GM19035 (cell line): Measurements from ENCODE around the gene FYTTD1.

Experiments used
- ATAC-seq: cut with Tn5 transposase; IDR thresholded peaks from one replicate; pipeline ENCODE4 v1.9.1; 2021; ENCODE audit not compliant: unreplicated experiment

The FYTTD1 gene

GRCh38 chr3:197791892-197792647, 42.4 kb downstream of the FYTTD1 start:
- peak; percentile 23 for ATAC-seq

GRCh38 chr3:197793247-197793646, 43.6 kb downstream of the FYTTD1 start:
- no peak for ATAC-seq

GRCh38 chr3:197794115-197794514, 44.4 kb downstream of the FYTTD1 start:
- ATAC-seq: no peak

- ATAC-seq: no peak
Measured at GRCh38 chr3:197795200-197795599, 45.5 kb downstream of the FYTTD1 start.

- ATAC-seq: no peak
Measured at GRCh38 chr3:197796087-197796486, 46.4 kb downstream of the FYTTD1 start.

GRCh38 chr3:197798863-197799262, 49.2 kb downstream of the FYTTD1 start:
- ATAC-seq: peak; percentile 49

- no peak for ATAC-seq
Measured at GRCh38 chr3:197800379-197800778, 50.7 kb downstream of the FYTTD1 start.

- no peak for ATAC-seq
Measured at GRCh38 chr3:197801891-197802778, 52.5 kb downstream of the FYTTD1 start.

- no peak for ATAC-seq
Measured at GRCh38 chr3:197802779-197803459, 53.2 kb downstream of the FYTTD1 start.

- no peak for ATAC-seq
Measured at GRCh38 chr3:197804511-197804910, 54.8 kb downstream of the FYTTD1 start.

GRCh38 chr3:197807969-197808587, 58.4 kb downstream of the FYTTD1 start:
- no peak for ATAC-seq

- ATAC-seq: no peak
Measured at GRCh38 chr3:197809356-197810020, 59.8 kb downstream of the FYTTD1 start.

- no peak for ATAC-seq
Measured at GRCh38 chr3:197810901-197811300, 61.2 kb downstream of the FYTTD1 start.

GRCh38 chr3:197811343-197811742, 61.7 kb downstream of the FYTTD1 start:
- ATAC-seq: no peak

- no peak for ATAC-seq
Measured at GRCh38 chr3:197814372-197814771, 64.7 kb downstream of the FYTTD1 start.

- no peak for ATAC-seq
Measured at GRCh38 chr3:197820550-197821335, 71.1 kb downstream of the FYTTD1 start.

GRCh38 chr3:197829397-197830045, 79.8 kb downstream of the FYTTD1 start:
- ATAC-seq: no peak

- ATAC-seq: no peak
Measured at GRCh38 chr3:197830308-197830966, 80.8 kb downstream of the FYTTD1 start.

GRCh38 chr3:197830967-197831313, 81.3 kb downstream of the FYTTD1 start:
- ATAC-seq: no peak
